Measurements from ENCODE around the gene HAPSTR1.

DNA sequence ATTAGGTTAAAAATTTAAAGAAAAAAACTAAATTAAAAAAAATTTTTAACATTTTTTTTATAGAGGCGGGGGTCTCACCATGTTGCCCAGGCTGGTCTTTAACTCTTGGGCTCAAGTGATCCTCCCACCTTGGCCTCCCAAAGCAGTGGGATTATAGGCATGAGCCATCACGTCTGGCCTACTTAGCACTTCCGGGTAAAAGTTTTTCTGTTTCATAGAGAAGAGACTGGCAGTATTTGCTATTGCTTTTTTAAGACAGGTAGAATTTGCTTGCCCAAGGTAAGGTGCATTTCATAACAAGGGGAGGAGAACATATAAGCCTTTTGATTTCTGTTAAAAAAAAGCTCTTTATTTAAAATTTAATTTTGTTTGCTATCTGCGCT lies 12.0 kb upstream of the HAPSTR1 start:
- TF ChIP-seq YY1 (IDR thresholded peaks at IDR 0.05; ENCODE audit: low read depth) (no peak), SMC3 (IDR thresholded peaks at IDR 0.05; ENCODE audit: low read depth, low read length) (no peak), POLR2AphosphoS5 (IDR thresholded peaks at IDR 0.05; ENCODE audit: low read depth, low read length) (no peak), EZH2phosphoT487 (IDR thresholded peaks at IDR 0.05; ENCODE audit: borderline replicate concordance, low read depth) (no peak), JUND (IDR thresholded peaks at IDR 0.05) (no peak), RCOR1 (IDR thresholded peaks at IDR 0.05; ENCODE audit: low read length) (no peak), EP300 (IDR thresholded peaks at IDR 0.05; ENCODE audit: borderline replicate concordance in 1 of 2, low read depth in 1 of 2, low read length in 1 of 2) (no peak)
- TF ChIP-seq, protein P1, sequence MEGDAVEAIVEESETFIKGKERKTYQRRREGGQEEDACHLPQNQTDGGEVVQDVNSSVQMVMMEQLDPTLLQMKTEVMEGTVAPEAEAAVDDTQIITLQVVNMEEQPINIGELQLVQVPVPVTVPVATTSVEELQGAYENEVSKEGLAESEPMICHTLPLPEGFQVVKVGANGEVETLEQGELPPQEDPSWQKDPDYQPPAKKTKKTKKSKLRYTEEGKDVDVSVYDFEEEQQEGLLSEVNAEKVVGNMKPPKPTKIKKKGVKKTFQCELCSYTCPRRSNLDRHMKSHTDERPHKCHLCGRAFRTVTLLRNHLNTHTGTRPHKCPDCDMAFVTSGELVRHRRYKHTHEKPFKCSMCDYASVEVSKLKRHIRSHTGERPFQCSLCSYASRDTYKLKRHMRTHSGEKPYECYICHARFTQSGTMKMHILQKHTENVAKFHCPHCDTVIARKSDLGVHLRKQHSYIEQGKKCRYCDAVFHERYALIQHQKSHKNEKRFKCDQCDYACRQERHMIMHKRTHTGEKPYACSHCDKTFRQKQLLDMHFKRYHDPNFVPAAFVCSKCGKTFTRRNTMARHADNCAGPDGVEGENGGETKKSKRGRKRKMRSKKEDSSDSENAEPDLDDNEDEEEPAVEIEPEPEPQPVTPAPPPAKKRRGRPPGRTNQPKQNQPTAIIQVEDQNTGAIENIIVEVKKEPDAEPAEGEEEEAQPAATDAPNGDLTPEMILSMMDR (IDR thresholded peaks at IDR 0.05): no peak
- TF ChIP-seq, protein P2, sequence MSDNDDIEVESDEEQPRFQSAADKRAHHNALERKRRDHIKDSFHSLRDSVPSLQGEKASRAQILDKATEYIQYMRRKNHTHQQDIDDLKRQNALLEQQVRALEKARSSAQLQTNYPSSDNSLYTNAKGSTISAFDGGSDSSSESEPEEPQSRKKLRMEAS (IDR thresholded peaks at IDR 0.05; ENCODE audit: low read depth): no peak
